Kidney epithelial cell (primary cell): ENCODE results near the gene TP73. TPM values are rescaled to one million over a fixed set of nuclear protein-coding genes. Genes with fewer than 3 reads are reported as not detected.

Source experiments
- DNase-seq: peaks from one replicate; pipeline ENCODE4 v3.0.0-alpha.2; 2010; ENCODE audit warnings: low read depth
- H3K27me3 ChIP-seq: 2 replicates; pipeline ENCODE4 v1.6.0; 2011; ENCODE audit warnings: low read length; ENCODE audit not compliant: control insufficient read depth, insufficient read depth
- H3K36me3 ChIP-seq: 2 replicates; pipeline ENCODE4 v1.5.1; 2011; ENCODE audit warnings: low read length; ENCODE audit not compliant: control insufficient read depth, insufficient read depth
- H3K4me3 ChIP-seq: 2 replicates; pipeline ENCODE4 v1.5.1; 2011; ENCODE audit warnings: low read depth, mild to moderate bottlenecking, control low read depth, low read length
- CTCF ChIP-seq: IDR thresholded peaks from 2 replicates; pipeline ENCODE4 v1.5.1; 2011; ENCODE audit warnings: mild to moderate bottlenecking, moderate library complexity, low read length, control low read depth, inconsistent platforms; ENCODE audit not compliant: insufficient read depth, poor library complexity, severe bottlenecking
- total RNA-seq: library from RNA; depleted of rRNA; stranded (reverse); fragments of >200 nt; gene quantifications from 2 replicates; pipeline ENCODE4 v1.2.3, GENCODE V29; 2015

TP73 gene
- total RNA-seq, 1 donor from 2014 or later: 0.04 TPM

GRCh38 chr1:3670823-3671265 is 18.5 kb downstream of the TP73 start:
- no peaks in the 10 kb centered on the region for H3K36me3 ChIP-seq
- H3K27me3 ChIP-seq: peaks cover 28% of the 10 kb centered on the region
- H3K4me3 ChIP-seq: no peak overlapping the region
- TF ChIP-seq CTCF: no peak
- DNase-seq: no peak

GRCh38 chr1:3671371-3672180 is 19.3 kb downstream of the TP73 start:
- Histone ChIP-seq H3K4me3 (no peak overlapping the region), H3K36me3 (no peaks in the 10 kb centered on the region), H3K27me3 (peaks cover 30% of the 10 kb centered on the region)
- DNase-seq: no peak
- TF ChIP-seq CTCF: no peak

- H3K27me3 ChIP-seq: peaks cover 31% of the 10 kb centered on the region
- no peak for TF ChIP-seq CTCF
- no peak overlapping the region for H3K4me3 ChIP-seq
- H3K36me3 ChIP-seq: no peaks in the 10 kb centered on the region
- DNase-seq: no peak
These were observed 20.1 kb downstream of the TP73 start for GRCh38 chr1:3672231-3672970.

- no peak for DNase-seq
- Histone ChIP-seq H3K4me3 (no peak overlapping the region), H3K36me3 (no peaks in the 10 kb centered on the region), H3K27me3 (peaks cover 29% of the 10 kb centered on the region)
- no peak for TF ChIP-seq CTCF
These were observed 20.6 kb downstream of the TP73 start for GRCh38 chr1:3672971-3673361.

GRCh38 chr1:3673381-3674099 is 21.2 kb downstream of the TP73 start:
- H3K36me3 ChIP-seq: no peaks in the 10 kb centered on the region
- TF ChIP-seq CTCF: no peak

More at GRCh38 chr1:3673381-3674099, 21.2 kb downstream of the TP73 start:
- Histone ChIP-seq H3K27me3 (peaks cover 29% of the 10 kb centered on the region), H3K4me3 (no peak overlapping the region)
- DNase-seq: no peak
